Astrocyte of the cerebellum (primary cell): Measurements from ENCODE around the gene PRKG1.

Experiments used
- DNase-seq: peaks from one replicate; pipeline ENCODE4 v3.0.0-alpha.2; 2011; ENCODE audit warnings: low read depth
- H3K4me3 ChIP-seq: 2 replicates; pipeline ENCODE4 v1.5.1; 2011; ENCODE audit warnings: mild to moderate bottlenecking, low read depth, low read length, moderate library complexity
- in situ Hi-C: cut with HindIII; loops from 2 replicates; pipeline ENCODE4 v1.10.0; 2017; ENCODE audit warnings: low sequenced_read_pairs
- TF ChIP-seq, protein P1 (sequence below): IDR thresholded peaks from 2 replicates; pipeline ENCODE4 v1.5.1; 2012; ENCODE audit warnings: low read length, low read depth, moderate library complexity, mild to moderate bottlenecking; ENCODE audit errors: missing control alignments

The PRKG1 gene

DNA sequence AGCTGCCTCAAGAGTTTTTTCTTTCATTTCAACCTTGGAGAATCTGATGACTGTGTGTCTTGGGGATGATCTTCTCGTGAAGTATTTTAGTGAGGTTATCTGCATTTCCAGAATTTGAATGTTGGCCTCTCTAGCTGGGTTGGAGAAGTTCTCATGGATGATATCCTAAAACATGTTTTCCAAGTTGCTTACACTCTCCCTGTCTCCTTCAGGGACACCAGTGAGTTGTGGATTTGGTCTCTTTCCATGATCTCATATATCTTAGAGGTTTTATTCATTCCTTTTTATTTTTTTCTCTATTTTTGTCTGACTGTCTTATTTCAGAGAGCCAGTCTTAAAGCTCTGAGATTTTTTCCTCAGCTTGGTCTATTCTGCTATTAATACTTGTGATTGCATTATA lies 907.4 kb downstream of the PRKG1 start:
- no peak for DNase-seq
- no peak overlapping the region for H3K4me3 ChIP-seq
- TF ChIP-seq, protein P1, sequence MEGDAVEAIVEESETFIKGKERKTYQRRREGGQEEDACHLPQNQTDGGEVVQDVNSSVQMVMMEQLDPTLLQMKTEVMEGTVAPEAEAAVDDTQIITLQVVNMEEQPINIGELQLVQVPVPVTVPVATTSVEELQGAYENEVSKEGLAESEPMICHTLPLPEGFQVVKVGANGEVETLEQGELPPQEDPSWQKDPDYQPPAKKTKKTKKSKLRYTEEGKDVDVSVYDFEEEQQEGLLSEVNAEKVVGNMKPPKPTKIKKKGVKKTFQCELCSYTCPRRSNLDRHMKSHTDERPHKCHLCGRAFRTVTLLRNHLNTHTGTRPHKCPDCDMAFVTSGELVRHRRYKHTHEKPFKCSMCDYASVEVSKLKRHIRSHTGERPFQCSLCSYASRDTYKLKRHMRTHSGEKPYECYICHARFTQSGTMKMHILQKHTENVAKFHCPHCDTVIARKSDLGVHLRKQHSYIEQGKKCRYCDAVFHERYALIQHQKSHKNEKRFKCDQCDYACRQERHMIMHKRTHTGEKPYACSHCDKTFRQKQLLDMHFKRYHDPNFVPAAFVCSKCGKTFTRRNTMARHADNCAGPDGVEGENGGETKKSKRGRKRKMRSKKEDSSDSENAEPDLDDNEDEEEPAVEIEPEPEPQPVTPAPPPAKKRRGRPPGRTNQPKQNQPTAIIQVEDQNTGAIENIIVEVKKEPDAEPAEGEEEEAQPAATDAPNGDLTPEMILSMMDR = no peak
- in situ Hi-C loops = no loop called here

DNA sequence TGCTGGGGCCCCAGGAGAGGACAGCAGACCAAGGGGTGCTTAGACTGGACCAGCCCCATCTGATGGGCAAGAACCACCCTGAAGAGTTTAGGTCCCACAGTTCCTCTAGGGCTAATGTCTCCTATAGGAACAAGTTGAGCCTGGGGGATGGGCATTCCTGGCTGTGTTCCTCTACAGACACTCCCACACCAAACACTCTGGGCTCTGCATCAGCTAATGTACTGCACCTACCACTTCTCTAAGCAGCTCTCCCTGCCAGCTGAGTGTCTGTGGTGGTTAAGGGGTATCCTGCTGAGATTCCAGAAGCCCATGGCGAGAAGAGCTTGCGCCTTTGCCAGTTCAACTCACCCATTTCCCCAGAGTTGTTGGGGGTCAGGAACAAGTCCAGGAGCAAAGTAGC lies 909.2 kb downstream of the PRKG1 start:
- in situ Hi-C loops = no loop called here
- TF ChIP-seq, protein P1 = no peak
- DNase-seq = no peak
- no peak overlapping the region for H3K4me3 ChIP-seq

DNA sequence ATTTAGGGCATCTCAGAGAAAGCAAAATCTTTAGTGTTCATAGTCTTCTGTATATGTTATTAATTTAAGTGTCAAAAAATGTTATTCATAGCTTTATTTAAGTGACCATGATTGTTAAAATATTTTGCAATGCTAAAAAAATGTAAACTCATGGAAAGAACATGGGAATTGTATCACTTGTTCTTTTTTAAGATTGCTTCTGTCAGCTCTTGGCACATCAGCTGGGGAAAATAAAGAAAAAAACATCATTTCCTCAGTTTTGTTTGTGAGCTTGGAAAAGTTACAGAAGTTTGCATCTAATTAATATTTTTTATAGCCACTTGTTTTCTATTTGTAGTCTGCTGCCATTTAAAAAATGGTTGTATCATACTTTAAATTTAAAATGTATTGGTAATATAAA lies 911.0 kb downstream of the PRKG1 start:
- H3K4me3 ChIP-seq = no peak overlapping the region
- TF ChIP-seq, protein P1 = no peak
- DNase-seq = no peak
- in situ Hi-C loops = no loop called here

DNA sequence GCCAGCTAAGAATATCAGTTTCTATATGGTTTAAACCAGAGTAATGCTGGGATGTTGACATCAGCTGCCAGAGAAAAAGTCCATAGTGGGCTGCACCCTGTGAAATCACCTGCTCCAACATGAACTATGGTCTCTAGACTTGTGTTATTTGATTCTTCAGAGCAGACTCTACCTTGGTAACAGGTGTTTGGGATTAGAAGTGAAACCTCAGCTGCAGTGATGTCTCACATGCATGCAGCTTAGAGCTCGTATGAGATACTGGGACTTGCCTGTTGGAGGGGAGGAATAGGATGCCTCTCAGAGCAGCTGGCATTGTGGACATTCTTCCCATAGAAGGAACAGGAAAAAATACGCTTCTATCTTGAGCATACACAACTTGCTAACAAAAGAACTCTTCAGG lies 912.2 kb downstream of the PRKG1 start:
- TF ChIP-seq, protein P1 = no peak

DNA sequence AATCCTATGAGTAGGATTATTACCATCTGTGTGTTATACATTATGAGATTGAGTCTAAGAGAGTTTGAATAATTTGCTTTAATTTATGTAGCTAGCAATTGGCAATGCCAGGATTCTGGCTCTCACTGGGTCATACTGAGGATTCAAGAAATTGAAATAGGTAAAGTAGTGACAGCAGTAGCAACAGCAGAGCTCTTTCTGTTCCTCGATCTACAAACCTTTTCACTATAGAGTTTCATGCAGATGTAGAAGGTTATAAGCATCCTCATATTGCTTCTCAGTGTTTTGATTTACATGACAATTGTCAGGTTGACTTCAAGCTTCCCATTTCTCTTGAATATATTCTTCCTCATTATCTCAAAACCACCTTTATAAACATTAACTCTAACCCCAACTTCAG lies 919.2 kb downstream of the PRKG1 start:
- in situ Hi-C loops = no loop called here
- no peak for DNase-seq
- TF ChIP-seq, protein P1 = no peak
- H3K4me3 ChIP-seq = no peak overlapping the region

More for the DNA sequence above, 912.2 kb downstream of the PRKG1 start:
- in situ Hi-C loops = no loop called here
- no peak overlapping the region for H3K4me3 ChIP-seq
- no peak for DNase-seq

DNA sequence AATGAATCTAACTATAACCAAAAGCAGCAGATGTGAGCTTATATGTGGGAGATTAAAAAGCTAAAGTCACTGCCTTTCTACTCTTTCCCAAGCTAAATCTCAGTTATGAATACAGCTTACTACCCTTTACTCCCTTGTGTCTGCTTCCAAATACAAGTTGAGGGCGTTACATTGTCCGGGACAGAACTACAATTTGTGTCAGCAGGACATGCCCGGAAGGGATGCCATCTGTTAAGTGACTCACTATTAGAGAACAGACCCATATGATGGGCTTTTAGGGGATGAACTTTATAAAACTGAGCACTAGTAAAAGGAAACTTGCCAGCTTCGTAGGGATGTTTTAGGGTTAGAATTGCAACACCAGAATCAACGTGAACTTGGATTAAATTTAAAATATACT lies 924.8 kb downstream of the PRKG1 start:
- no peak overlapping the region for H3K4me3 ChIP-seq
- TF ChIP-seq, protein P1 = no peak
- in situ Hi-C loops = no loop called here
- DNase-seq = no peak
